GM19324 (cell line): Measurements from ENCODE around the gene NFATC1.
A peak's percentile ranks its signal among the peaks of the same experiment; 100 is the strongest.
"Not testable (repeated sequence)": the region's sequence is repeated elsewhere in the genome, so short reads cannot be mapped to it uniquely, and the experiment has no call there.

Experiments
- ATAC-seq: cut with Tn5 transposase; IDR thresholded peaks from one replicate; pipeline ENCODE4 v1.9.1; 2021; ENCODE audit warnings: mild to moderate bottlenecking, moderate library complexity; ENCODE audit not compliant: unreplicated experiment, low FRiP score

Gene NFATC1

DNA sequence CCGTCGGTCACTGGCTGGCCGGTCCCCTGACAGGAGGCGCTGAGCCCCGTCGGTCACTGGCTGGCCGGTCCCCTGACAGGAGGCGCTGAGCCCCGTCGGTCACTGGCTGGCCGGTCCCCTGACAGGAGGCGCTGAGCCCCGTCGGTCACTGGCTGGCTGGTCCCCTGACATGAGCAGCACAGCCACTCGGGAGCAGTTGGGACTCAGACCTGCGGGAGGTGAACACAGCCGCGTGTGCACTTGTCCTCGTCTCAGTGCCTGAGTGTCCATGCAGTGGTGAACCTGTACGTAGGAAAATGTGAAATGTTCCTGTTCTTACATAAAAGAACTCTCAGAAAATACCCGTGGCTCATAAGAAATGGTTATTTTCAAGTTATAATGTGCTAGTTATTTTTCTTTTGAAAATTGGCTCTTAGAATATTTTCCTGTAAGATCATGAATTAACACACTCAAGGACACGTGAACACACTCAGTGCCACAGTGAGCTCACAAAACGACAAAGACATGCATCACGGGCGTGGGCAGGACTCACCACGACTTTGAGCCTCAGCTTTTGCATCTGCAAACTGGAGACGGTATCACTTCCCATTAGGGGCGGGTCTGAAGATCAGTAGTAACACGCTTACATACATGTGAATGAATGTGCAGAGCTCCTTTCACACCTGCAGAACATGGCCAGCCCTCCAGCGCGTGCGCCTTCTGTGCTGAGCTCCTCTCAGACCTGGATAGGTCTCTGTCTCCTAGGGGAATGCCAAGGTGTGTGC lies 21.1 kb upstream of the NFATC1 start:
- ATAC-seq = peak; percentile 78

DNA sequence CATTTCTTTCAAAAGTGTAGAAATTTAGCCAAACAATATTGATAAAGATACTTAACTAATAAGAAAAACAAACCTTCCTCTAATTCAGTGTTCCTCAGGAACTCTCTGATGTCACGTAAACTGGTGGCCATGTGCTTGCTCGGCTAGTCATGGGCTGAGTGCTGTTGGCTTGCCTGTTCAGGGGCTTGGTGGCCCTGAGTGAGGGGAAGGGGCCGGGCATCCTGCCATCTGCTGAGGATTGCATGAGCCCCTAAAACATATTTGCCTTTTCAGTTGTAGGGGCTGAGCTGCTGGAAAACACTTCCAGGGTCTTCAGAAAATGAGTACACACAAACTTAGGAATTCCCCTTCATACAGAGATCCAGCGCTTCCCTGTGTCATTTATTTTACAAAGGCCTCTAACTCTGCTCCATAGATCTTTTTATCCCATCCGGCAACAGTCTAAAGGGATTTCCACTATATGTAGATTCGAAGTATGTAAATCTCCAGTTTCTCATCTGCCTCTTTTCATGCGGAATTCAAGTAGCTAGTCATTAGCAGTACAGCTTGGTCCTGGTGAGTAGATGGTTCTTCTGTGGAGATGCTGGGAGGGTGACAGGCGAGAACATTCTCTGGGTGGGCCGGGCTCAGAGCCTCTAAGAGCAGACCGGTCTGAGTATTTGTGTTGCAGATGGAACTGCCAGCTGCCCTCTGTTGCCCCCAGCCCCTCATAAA lies 20.1 kb upstream of the NFATC1 start:
- no peak for ATAC-seq

DNA sequence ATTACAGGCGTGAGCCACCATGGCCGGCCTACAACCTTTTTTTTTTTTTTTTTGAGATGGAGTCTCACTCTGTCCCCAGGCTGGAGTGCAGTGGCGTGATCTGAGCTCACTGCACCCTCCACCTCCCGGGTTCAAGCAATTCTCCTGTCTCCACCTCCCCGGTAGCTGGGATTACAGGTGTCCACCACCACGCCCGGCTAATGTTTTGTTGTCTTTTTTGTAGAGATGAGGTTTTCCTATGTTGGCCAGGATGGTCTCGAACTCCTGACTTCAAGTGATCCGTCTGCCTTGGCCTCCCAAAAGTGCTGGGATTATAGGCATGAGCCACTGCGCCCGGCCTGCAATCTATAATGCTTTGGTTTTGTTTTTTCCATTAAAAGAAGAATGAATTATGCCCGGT lies 19.1 kb upstream of the NFATC1 start:
- not testable (repeated sequence) for ATAC-seq

DNA sequence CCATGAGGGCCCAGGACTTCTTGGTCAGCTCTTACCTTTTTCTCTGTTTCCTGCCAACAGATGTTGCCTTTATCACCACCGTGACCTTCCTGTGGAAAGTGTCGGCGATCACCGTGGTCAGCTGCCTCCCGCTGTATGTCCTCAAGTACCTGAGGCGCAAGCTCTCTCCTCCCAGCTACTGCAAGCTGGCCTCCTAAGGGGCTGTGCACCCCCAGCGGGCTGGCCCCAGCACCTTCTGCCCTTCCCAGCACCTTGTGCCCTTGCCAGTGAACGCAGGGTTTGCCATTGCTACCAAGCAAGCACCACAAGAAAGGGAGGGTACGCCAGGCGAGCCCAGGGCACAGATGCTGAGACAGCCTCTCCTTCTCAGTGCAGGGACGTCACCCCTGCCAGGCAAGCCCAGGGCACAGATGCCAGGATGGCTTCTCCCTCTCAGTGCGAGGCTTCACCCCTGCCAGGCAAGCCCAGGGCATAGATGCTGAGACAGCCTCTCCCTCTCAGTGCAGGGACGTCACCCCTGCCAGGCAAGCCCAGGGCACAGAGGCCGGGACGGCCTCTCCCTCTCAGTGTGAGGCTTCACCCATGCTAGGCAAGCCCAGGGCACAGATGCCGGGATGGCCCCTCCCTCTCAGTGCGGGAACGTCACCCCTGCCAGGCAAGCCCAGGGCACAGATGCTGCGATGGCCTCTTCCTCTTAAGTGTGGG lies 18.4 kb upstream of the NFATC1 start:
- ATAC-seq = no peak

DNA sequence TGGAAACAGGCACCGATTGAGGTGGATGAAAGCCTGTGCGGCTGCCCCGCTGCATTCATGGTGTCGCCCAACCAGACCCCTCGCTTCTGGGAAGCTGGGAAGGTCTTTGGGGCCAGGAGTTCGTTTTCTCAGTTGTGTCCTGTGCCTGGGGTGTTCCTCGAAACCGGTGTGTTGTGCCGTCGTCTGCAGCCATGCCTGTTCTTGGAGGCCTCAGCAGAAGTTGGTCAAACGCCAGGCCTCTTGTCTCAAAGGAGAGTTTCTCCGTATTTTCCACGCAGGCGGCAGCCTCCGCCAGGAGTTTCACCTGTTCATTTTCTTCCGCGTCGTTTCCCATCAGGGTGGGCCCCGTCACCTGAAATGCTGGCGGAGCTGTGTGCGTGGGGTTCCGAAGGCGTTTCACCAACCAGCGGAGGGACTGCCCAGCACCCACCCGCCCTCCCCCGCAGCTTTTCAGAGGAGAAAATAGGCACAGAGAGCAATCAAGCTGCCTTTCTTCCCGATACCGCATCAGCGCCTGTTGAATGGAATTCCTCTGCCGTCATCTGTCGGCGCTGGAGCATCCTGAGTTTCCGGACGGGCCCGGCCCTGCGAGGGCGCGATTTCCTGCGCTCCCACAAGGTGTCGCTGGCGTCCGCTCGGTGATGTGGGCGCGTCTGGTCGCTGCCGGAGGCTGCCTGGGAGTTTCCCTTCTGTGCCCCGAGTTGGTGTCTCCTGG lies 17.0 kb upstream of the NFATC1 start:
- peak; percentile 62 for ATAC-seq

DNA sequence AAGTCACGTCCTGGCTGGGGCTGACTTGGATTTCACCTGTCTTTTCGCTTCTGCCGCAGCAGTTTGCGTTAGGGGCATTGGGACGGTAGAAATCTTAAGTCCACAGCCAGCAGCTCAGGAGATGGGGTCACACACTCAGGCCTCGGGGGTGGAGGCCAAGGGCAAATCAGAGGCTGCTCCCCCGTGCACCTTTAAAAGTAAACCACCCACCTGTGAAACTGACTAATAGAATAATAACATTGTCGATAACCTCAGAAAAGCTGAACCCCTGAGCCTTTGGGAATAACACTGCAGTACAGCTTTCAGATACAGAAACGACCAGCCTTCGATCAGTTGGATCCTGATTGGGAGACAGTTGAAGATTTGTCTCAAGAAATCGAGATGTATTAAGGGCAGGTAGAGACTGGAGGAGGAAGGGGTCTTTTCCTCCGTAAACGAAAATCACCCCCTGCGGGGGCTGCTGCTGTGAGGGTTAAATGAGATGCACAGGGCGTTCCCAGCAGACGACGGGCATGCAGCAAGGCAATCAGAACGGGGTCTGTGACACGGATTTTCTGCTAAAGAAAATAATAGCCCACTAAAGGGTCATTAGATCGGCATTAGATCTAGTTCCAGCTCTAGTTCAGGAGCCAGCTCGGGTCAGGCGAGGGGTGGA lies 16.4 kb upstream of the NFATC1 start:
- no peak for ATAC-seq

DNA sequence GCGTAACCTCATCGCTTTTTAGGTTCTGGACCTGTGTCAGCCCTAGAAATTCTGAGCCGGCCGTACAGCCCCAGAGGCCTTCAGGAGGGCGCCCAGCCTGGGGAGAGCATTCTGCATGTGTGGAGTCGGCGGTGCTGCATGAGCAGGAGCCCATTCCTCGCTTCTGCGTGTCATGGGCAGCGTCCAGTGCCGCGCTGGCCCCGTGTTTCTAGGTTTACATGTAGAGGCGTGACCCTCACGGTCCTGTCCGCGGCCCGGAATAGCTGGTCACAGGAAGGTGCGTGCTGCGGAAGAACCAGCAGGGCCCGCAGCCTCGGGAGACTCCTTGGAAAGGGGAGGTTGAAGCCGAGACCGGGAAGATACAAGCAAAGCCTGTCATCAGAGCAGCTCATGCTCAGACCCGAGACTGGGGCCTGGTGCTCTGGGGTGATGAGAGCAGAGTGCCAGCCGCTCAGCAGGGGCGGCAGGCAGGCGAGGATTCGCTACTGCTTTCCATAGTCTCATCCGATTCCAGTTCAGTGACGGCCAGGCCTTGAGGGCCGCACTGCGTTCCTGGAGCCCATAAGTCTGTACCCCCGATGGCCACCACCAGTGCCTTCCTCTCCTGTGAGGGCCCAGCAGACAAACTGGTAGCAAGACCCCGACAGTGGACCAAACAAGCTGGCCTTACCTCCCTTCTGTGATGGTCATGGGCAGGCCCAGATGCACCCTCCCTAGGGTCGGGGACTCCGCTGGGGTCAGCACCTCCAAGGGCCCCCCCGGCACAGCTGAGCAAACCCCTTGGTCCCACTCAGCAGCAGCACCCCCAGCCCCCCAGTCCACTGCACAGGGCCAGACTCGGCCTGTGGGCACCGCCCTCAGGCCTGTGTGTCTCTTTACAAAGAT lies 15.6 kb upstream of the NFATC1 start:
- ATAC-seq = no peak

DNA sequence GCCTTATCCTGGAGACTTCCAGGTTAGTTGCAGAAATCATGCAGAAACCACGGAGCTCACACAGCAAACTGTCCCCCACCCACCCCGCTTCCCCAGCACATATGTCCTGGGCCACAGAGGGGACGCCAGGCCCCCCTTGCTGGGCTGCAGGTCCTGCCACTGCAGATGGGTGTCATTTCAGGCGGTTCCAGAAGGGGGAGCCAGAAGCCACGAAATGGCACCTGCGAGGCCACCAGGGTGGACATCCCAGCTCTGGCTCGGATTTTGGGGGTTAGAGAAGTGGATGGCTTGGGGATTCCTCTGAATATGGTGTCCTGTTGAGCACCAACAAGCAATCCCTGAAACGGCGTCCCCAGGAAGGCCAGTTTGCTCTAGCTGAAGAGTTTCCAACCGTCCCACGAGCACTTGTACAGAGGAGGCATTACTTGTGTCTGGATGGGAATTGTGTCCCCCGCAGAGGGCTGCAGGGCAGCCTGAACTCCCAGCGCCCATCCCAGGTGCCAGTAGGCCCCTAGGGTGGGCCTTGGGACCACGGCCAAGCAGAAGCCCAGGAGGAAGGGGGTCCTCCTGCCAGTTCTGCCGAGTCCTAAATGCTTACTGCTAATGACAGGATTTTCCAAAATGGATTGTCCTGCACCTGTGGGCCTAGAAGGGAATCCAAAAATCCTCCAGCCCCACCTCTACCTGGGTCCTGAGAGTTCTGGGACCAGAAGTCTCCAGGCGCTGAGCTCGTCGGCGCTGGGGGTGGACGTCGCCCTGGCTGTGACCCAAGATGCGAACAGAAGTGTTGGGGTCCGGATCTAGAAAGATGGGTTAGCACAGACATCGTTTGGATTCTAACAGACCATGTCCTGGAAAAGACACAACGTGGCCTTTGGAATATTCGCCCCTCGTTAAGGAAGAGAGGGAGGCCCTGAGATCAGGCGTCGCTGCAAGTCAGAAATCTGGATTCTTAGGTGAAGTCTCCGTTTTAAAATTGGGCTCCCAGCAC lies 14.6 kb upstream of the NFATC1 start:
- no peak for ATAC-seq

DNA sequence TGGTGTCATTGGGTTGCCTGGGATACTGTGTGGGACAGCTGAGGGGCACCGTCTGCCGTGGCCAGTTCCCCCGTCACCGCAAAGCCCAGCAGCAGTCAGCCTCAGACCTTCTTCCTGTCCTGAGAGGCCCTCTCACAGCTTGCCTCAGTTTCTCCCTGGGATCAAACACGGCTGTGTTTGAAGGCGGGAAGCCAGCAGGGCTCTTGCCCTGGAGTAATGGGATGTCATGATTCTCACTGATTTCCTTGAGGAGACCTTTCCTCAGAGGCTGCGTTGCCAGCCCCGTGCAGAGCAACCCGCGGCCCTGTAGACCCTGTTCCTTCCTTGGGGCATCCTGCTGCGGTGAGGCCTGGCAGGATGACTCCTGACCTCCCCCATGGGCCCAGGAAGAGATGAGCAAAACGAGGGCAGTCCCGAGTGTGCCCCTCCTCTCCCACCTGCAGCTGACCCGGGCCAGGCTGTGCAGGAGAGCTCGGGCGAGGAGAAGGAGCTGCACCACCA lies 13.9 kb upstream of the NFATC1 start:
- no peak for ATAC-seq

DNA sequence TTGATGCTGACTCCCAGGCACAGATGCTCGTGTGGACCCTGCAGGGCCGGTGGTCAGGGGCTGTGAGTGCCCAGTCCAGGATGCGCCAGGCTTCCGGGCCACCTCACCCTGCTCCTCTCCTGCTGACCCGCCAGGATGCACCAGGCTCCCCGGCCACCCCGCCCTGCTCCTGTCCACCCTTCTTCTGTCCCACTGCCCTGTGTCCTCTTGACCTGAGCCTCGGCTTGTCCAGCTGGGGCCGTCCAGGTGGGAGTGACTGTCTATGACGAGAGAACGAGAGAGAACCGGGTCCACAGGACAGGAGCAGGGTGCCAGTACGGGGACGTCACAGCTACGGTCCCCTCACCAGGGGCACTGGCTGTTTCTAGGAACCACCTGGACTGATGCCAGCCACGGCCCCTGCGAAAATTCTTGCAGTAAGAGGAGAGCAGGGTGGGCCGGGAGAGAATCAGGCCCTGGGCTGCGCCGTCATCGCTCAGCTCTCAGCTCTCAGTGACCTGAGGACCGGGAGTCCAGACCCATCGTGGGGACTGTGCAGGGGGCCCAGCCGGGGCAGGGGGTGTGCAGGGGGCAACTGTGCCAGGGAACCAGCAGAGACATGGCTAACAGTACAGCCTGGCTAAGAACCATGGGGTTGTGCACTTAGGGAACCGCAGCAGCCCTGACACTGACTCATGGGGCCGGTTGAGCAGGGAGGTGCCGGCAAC lies 12.9 kb upstream of the NFATC1 start:
- no peak for ATAC-seq

DNA sequence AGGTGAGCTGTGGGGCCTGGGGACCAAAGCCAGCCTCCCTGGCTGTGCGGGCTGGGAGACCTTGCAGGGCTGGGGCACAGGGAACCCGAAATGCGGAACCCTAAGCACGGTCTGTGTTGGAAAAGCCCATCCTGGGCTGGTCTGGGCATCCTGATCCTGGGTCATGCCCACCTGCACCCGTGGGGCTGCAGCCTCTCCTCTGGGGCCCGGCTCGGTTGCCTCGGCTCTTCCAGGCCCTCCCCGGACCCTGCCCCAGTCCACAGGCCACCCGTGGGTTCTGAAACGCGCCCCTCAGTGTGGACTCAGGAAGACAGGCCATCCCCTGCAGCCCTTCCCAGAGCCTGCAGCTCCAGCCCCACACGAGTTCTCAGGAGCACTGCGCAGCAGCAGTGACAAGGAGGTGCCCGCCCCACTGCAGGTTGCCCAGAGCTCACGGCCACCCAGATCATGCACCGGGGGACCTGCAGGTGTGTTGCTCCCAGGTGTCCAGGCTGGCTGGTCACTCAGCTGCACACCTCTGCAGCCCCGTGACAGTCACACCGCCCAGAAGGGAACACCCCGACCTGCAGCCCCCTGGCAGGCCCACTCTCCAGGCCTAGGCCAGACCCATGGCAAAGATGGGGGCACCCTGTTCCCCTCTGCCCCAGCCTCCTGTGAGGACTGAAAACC lies 12.2 kb upstream of the NFATC1 start:
- no peak for ATAC-seq

DNA sequence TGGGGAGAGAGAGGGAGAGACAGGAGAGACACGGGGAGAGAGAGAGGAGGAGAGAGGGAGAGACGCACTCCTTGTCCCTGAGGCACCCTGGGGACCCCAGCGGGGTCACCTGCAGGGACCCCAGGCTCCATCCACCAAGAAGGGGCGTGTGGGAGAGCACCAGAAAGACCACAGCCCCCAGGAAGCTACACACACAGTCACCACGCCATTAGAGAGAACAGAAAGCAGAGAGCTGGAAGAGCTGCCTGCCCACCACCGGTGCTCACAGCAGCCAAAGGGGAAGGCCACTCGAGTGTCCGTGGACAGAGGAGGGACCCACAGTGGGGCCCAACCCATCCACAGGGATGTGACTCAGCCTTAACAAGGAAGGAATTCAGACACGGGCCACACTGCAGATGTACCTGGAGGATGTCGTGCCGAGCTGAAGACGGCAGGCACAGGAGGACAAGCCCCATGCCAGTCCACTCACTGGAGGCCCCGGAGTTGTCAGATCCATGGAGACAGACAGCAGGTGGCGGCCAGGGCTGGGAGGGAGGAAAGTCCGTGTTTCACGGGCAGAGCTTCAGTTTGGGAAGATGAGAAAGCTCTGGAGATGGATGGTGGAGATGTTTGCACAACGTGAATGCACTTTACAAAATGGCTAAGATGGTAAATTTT lies 11.5 kb upstream of the NFATC1 start:
- no peak for ATAC-seq

DNA sequence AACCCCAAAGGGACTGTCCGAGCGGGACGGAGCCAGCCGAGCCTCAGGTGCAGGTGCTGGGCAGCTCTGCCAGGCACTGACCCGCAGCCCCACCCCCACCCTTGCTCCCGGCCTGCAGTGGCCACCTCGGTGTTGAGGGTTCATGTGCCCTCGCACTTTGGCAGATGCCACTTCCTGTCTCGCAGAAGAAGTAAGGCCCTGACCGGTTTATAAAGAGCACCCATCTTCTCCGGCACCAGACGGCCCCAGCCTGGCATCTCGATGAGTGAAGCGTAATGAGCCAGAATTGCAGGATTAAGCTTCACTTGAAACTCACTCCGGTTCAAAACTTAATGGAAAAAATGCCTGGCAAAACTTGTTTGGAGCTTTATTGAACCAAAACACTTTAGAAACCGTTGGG lies 10.9 kb upstream of the NFATC1 start:
- no peak for ATAC-seq

DNA sequence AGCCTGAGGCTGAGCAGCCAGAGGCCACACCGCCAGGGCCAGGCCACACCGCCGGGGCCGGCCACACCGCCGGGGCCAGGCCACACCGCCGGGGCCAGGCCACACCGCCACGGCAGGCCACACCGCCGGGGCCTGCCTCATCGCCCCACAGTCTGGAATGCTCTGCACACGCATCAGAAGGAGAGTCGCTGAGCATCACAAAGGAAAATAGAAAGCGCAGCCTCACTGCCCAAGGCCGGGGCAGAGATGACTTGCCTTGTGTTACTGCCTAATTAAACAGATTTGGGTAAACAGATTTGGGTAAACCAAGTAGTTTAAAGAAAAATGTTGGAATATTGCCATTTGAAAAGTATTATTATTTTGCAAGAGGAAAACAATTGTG lies 10.4 kb upstream of the NFATC1 start:
- ATAC-seq = no peak

DNA sequence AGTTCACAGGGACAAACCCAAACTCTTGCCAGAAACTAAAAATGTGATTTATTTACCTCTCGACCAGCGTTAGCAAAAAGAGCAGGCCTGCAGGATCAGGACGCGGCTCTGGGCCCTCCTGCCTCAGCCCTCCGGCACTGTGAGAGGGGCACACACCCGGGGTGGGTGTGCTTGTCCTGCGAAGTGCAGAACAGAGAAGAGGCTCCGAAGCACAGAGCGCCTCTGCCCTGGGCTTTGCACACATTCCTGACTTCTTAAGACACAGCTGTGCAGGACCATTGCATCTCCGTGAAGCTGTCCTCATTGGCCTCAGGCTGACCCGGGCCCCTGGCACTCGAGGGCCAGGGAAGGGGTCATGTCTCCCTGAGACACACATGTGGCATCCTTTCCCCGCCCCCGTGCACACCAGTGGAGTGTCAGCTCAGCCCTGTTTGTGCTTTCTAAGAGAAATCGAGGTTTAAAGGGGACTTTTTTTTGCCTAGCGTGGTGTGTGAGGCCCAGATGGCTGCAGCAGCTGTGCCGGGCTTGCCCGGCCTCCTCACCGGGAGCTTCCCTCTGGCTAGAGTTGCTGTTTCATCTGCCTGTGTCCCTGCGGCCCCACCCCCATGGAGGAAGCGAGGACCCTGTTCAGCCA lies 9.9 kb upstream of the NFATC1 start:
- no peak for ATAC-seq

DNA sequence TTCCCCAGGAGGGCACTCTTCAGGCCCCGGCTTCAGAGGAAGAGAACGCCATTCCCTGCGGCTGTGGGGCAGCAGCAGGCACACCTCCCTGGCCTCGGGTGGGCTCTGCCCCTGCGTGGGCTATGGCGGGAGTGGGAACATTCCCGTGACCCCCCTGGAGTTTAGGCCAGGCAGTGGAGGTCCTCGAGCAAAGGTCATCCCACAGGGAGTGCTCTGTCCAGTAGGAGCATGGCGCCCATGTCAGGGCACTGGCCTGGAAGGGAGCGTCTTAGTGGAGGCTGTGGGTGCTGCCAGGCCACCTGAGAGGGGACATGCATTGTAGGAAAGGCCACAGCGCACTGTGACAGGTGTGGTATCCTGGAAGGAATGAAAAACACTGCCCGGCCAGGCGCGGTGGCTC lies 9.2 kb upstream of the NFATC1 start:
- ATAC-seq = no peak
